ENCODE measurements around the gene MCTP1. TPM values are rescaled to one million over a fixed set of nuclear protein-coding genes. Genes with fewer than 3 reads are reported as not detected.
"Not testable (repeated sequence)": the region's sequence is repeated elsewhere in the genome, so short reads cannot be mapped to it uniquely, and the experiment has no call there.

The MCTP1 gene
- total RNA-seq, 2 donors from 2014 or later, result 4.6 to 7.0 TPM

- intact Hi-C loops (cut with DNase I, micrococcal nuclease), result no loop called here
- DNase-seq (no peak), ATAC-seq (no peak)
Observed at GRCh38 chr5:95217351-95217750, 67.5 kb downstream of the MCTP1 start.

DNA sequence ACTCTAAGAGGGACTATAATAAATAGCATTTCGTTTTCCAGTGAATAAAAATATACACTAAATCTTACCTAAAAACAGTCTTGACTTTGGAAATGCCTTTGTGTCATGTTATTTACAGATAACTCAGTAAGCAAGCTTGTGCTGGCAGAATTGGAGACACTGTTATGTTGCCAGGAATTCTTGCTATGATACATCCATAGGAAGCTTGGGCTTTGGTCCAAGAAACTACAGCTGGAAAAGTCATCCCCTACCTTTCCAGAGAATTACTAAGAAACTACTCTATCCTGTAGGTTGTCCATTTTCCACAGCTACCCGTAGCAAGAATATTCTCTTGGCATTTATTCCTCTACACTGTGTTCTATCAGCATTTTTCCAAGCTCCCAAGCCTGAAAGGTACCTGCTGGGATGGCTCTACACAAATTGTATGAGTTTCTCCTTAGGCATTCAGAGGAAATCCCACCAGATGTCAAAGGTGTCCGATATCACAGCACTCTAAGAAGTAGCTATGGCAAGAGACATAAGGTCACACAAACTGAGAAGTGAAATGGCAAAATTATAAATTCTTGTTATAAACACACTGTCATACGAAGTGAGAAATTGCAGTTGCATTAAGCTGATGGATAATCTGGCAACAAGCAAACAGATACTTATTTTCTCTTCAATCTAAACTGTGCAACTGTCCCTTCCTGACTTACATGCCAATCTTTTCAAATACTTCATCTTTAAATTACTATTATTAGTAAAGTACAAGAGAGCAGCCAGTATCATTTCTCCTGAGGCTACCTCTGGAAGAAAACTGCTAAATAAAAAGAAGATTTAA lies 68.5 kb downstream of the MCTP1 start:
- intact Hi-C loops (cut with DNase I, micrococcal nuclease), result no loop called here
- ATAC-seq (no peak), DNase-seq (no peak)

- ATAC-seq; intact Hi-C loops (cut with DNase I, micrococcal nuclease); DNase-seq: not testable (repeated sequence)
Observed at GRCh38 chr5:95207811-95208210, 77.1 kb downstream of the MCTP1 start.

DNA sequence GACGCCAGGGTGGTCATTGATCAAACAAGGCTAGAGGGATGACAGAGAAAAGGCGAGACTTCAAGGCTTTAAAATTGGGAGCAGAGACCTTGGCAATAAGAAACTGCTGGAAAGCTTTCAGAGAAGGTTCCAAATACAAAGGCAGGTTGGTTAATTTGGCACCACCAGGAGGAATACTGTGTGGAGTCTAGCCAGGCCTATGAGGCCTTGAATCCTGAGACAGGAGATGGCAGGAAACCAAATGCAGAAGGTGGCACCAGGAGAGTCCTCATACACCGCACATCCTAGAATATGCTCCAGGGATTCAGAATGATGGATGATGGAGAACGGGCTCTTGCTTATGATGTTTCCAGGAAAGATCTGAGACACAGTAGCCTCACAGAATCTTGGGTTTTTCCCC lies 90.0 kb downstream of the MCTP1 start:
- DNase-seq (no peak), ATAC-seq (no peak)
- intact Hi-C loops (cut with DNase I, micrococcal nuclease), result no loop called here

GRCh38 chr5:95191330-95191729 lies 93.6 kb downstream of the MCTP1 start:
- DNase-seq (no peak), ATAC-seq (no peak)
- intact Hi-C loops (cut with DNase I, micrococcal nuclease), result no loop called here

DNA sequence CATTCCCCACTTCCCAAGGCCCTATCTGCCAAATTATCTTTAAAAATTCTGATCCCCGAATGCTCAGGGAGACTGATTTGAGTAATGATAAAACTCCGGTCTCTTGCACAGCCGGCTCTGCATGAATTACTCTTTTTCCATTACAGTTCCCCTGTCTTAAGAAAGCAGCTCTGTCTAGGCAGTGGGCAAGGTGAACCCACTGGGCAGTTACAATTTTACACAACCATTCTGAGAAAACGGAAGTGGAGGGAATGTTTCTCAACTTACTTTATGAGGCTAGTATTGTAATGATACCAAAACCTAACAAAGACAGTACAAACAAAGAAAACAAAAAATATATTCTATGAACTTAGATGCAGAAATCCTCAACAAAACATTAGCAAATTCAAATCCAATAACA lies 100.0 kb downstream of the MCTP1 start:
- DNase-seq, result no peak
- no peak for ATAC-seq
- intact Hi-C loops (cut with DNase I, micrococcal nuclease), result no loop called here

- ATAC-seq, result no peak
- DNase-seq, result no peak
- intact Hi-C loops (cut with DNase I, micrococcal nuclease), result no loop called here
Observed at GRCh38 chr5:95181644-95182043, 103.2 kb downstream of the MCTP1 start.

DNA sequence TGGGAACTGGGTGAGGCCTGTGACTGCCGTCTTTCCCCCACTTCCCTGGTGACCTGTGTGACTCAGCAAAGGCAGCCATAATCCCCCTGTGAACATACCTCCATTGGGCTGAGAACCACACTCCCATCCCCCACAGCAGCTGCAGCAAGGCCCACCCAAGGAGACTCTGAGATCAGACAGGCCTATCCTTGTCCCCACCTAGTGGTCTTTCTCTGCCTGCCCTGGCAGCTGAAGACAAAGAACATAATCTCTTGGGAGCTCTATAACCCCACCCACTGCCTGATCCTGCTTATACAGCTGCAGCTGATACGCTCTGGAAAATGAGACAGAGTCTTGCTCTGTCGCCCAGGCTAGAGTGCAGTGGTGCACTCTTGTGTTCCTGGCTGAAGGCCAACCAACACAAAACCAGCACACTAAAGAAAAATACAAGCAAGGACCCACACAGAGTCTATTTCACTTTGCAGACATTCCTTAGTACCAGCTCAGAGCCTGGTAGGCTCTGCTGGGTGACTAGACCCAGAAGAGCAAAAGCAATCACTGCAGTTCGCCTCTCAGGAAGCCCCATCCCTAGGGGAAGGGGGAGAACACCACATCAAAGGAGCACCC lies 106.7 kb downstream of the MCTP1 start:
- no peak for ATAC-seq
- intact Hi-C loops (cut with DNase I, micrococcal nuclease), result no loop called here
- DNase-seq, result no peak

DNA sequence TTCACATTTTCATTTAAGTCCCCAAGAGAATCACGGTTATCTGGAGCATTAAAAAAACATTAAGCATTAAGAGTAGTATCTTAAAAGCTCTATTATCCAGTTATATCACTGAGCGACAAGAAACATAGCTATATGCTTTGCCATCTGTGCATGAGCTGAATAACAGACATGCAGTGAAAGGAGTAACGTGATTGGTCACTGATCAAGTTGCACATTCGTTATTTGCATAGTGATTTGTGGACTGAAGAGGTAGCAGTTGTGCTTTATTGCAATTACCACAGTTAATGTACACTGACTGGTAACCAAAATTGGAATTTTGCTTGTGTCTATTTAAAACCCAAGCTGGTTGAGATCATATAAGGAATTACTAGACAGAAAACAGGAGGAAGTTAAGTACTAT lies 107.4 kb downstream of the MCTP1 start:
- DNase-seq, result no peak
- intact Hi-C loops (cut with DNase I, micrococcal nuclease), result no loop called here
- ATAC-seq, result no peak

GRCh38 chr5:95175106-95175505 lies 109.8 kb downstream of the MCTP1 start:
- DNase-seq, result no peak
- intact Hi-C loops (cut with DNase I, micrococcal nuclease), result no loop called here
- no peak for ATAC-seq

- ATAC-seq, result no peak
- intact Hi-C loops (cut with DNase I, micrococcal nuclease), result no loop called here
- DNase-seq, result no peak
Observed at GRCh38 chr5:95172659-95173058, 112.2 kb downstream of the MCTP1 start.

- intact Hi-C loops (cut with DNase I, micrococcal nuclease), result no loop called here
- no peak for ATAC-seq
- DNase-seq, result no peak
Observed at GRCh38 chr5:95164861-95165260, 120.0 kb downstream of the MCTP1 start.

DNA sequence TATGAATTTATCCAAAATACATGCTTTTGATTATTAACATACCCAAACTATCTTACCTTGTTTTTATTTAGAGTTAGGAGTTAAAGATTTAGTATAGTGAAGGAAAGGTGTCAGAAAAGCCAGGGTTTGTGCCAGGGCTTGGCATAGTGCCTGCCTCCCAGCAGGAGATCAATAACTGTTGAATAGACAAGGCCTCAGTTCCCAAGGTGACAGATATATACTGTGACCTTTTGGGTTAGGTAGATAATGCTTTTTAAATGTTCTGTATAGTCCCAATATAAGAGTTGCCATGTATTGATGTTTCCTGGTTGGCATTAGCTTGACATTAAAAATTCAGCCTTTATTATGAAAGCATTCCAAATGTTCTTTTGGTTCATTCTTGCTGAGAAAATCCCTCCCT lies 121.8 kb downstream of the MCTP1 start:
- DNase-seq (no peak), ATAC-seq (no peak)
- intact Hi-C loops (cut with DNase I, micrococcal nuclease), result no loop called here

DNA sequence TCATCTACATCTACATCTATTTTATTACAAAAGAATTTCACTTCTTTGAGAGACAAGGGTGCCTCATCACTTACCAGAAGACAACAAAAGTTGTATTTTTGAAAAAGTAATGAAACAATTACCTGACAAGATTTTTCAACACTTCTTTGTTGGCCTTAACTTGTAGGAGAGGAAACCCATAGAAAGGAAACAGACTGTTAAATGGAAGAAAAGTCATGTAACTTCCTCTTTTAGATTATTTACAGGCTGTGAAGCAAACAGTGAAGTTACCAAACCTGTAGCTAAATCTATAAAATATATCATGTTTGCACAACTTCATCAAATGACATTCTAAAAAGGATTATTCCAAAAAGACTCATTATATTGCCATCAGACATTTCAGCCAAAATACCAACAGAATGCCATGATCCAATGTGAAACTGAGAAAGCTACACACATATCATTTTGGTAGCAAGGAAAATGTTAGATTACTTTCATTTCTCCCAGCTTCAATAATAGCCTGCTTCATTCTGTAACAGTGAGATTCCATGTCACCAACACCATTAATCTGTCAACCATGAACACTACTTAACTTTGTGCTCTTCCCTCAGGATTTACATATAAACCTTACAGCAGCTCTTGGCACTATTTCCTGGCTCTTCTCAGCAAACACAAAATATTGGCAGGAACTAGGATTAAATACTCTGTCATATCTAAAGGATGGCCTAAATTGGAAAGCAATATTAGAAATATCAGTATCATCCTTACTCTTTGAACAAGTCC lies 122.5 kb downstream of the MCTP1 start:
- intact Hi-C loops (cut with DNase I, micrococcal nuclease), result no loop called here
- ATAC-seq (no peak), DNase-seq (no peak)

DNA sequence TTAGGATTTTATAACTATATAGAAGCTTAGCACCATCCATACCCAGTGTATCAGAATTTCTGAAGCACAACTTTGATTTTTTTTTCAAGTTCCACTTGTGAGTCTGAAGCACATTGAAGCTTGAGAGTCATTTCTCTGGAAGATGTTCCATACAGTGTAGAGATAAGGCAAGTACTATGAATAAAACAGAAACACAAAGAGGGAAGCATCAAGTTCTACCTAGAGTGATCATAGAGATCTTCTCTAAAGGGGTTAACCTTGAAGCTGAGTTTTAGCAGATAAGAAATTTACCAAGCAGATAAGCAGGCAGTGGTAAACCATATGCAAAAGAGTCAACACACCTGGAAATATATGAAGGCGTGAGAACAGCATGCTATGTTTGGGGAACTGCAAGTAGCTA lies 125.3 kb downstream of the MCTP1 start:
- ATAC-seq (no peak), DNase-seq (no peak)
- intact Hi-C loops (cut with DNase I, micrococcal nuclease), result no loop called here

GRCh38 chr5:95155888-95156287 lies 129.0 kb downstream of the MCTP1 start:
- DNase-seq, result no peak
- intact Hi-C loops (cut with DNase I, micrococcal nuclease), result no loop called here
- ATAC-seq, result no peak

GRCh38 chr5:95153511-95153910 lies 131.4 kb downstream of the MCTP1 start:
- intact Hi-C loops (cut with DNase I, micrococcal nuclease), result no loop called here
- ATAC-seq (no peak), DNase-seq (no peak)

GRCh38 chr5:95152535-95152934 lies 132.4 kb downstream of the MCTP1 start:
- DNase-seq, result no peak
- intact Hi-C loops (cut with DNase I, micrococcal nuclease), result no loop called here
- ATAC-seq, result no peak

- intact Hi-C loops (cut with DNase I, micrococcal nuclease), result no loop called here
- no peak for ATAC-seq
- DNase-seq, result no peak
Observed at GRCh38 chr5:95152131-95152530, 132.8 kb downstream of the MCTP1 start.

DNA sequence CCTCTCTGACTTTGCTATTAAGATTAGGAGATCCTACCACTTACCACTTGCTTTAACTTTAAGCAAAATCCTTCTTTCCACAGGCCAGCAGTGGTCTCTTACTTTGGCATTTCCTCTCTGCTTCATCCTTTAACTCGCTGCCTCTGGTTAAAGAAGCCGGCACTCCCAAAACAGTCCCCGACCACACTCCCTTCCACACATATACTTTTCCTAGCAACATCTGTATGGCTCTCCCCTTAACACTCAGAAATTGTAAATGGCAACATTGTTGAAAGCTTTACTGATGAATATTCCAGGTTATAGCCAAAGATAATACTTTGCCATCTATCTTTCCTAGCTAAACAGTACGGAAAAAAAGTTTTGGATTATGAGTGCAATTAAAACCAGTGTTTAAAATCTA lies 133.2 kb downstream of the MCTP1 start:
- no peak for DNase-seq
- intact Hi-C loops (cut with DNase I, micrococcal nuclease), result no loop called here
- no peak for ATAC-seq
